Measurements from ENCODE around the gene ING5.

The ING5 gene

GRCh38 chr2:241776336-241777169 is 74.7 kb downstream of the ING5 start, which contains the start of gene GAL3ST2:
Gene GAL3ST2 (plus strand): TSS chr2:241776822. CDS start chr2:241776956, 134 bp downstream.
- DNase-seq (ENCODE audit: low read depth, low spot score): no peak

GRCh38 chr2:241777170-241777685 is 75.4 kb downstream of the ING5 start:
- no peak for DNase-seq (ENCODE audit: low read depth, low spot score)

- no peak for DNase-seq (ENCODE audit: low read depth, low spot score)
Measured at GRCh38 chr2:241777686-241778627, 76.1 kb downstream of the ING5 start.
